Osteoblast (primary cell): Measurements from ENCODE around the gene CEP170B. TPM values are rescaled to one million over a fixed set of nuclear protein-coding genes. Genes with fewer than 3 reads are reported as not detected.

Experiments
- DNase-seq: peaks from one replicate; pipeline ENCODE4 v3.0.0; 2011; ENCODE audit warnings: low spot score, mixed read lengths; ENCODE audit not compliant: insufficient read length; ENCODE audit errors: missing footprints
- H2AFZ ChIP-seq: 2 replicates; pipeline ENCODE4 v1.6.0; 2011; ENCODE audit warnings: mild to moderate bottlenecking, low read length
- H3K27ac ChIP-seq: 2 replicates; pipeline ENCODE4 v1.5.1; 2011; ENCODE audit warnings: mild to moderate bottlenecking, low read depth, low read length, moderate library complexity
- H3K27me3 ChIP-seq: 2 replicates; pipeline ENCODE4 v1.6.0; 2012; ENCODE audit warnings: mild to moderate bottlenecking, control low read depth, inconsistent platforms, low read length, moderate library complexity; ENCODE audit not compliant: insufficient read depth
- H3K36me3 ChIP-seq: 2 replicates; pipeline ENCODE4 v1.5.1; 2011; ENCODE audit warnings: mild to moderate bottlenecking, low read length, control low read depth, moderate library complexity; ENCODE audit not compliant: insufficient read depth
- H3K4me1 ChIP-seq: 2 replicates; pipeline ENCODE4 v1.5.1; 2011; ENCODE audit warnings: mild to moderate bottlenecking, low read length, control low read depth, moderate library complexity; ENCODE audit not compliant: insufficient read depth
- H3K4me2 ChIP-seq: 2 replicates; pipeline ENCODE4 v1.6.0; 2011; ENCODE audit warnings: mild to moderate bottlenecking, low read length; ENCODE audit not compliant: insufficient read depth
- H3K4me3 ChIP-seq: fragments of 200-600 bp; sonication (generic); 3 replicates; pipeline ENCODE4 v1.5.1; 2012; ENCODE audit warnings: mild to moderate bottlenecking, low read length, inconsistent platforms; ENCODE audit not compliant: insufficient read depth
- H3K79me2 ChIP-seq: 2 replicates; pipeline ENCODE4 v1.6.0; 2012; ENCODE audit warnings: mild to moderate bottlenecking, low read length, control low read depth, inconsistent platforms; ENCODE audit not compliant: insufficient read depth
- H3K9me3 ChIP-seq: 2 replicates; pipeline ENCODE4 v1.5.1; 2011; ENCODE audit warnings: low read depth, low read length, control low read depth
- H4K20me1 ChIP-seq: 2 replicates; pipeline ENCODE4 v1.6.0; 2012; ENCODE audit warnings: mild to moderate bottlenecking, low read length, control low read depth; ENCODE audit not compliant: insufficient read depth
- CTCF ChIP-seq: IDR thresholded peaks from 2 replicates; pipeline ENCODE4 v1.5.1; 2011; ENCODE audit warnings: mild to moderate bottlenecking, low read depth, low read length, moderate library complexity; ENCODE audit errors: extremely low read depth
- total RNA-seq: library from RNA; depleted of rRNA; stranded (reverse); fragments of >200 nt; gene quantifications from 2 replicates; pipeline ENCODE4 v1.2.3, GENCODE V29; 2012

Gene CEP170B
- total RNA-seq, 1 donor = 21.0 TPM

GRCh38 chr14:104869669-104870367 is 4.8 kb downstream of the CEP170B start:
- no peak overlapping the region for H3K4me3 ChIP-seq
- no peak overlapping the region for H2AFZ ChIP-seq
- H3K36me3 ChIP-seq = peaks cover 5% of the 10 kb centered on the region
- H3K4me2 ChIP-seq = no peak overlapping the region
- no peak overlapping the region for H3K27ac ChIP-seq
- H4K20me1 ChIP-seq = peaks cover 63% of the 10 kb centered on the region
- H3K9me3 ChIP-seq = no peaks in the 10 kb centered on the region
- peaks cover 88% of the 10 kb centered on the region for H3K79me2 ChIP-seq
- peak; percentile 81 for DNase-seq
- H3K27me3 ChIP-seq = no peaks in the 10 kb centered on the region
- no peak for TF ChIP-seq CTCF
- peaks cover 20% of the 10 kb centered on the region for H3K4me1 ChIP-seq

DNA sequence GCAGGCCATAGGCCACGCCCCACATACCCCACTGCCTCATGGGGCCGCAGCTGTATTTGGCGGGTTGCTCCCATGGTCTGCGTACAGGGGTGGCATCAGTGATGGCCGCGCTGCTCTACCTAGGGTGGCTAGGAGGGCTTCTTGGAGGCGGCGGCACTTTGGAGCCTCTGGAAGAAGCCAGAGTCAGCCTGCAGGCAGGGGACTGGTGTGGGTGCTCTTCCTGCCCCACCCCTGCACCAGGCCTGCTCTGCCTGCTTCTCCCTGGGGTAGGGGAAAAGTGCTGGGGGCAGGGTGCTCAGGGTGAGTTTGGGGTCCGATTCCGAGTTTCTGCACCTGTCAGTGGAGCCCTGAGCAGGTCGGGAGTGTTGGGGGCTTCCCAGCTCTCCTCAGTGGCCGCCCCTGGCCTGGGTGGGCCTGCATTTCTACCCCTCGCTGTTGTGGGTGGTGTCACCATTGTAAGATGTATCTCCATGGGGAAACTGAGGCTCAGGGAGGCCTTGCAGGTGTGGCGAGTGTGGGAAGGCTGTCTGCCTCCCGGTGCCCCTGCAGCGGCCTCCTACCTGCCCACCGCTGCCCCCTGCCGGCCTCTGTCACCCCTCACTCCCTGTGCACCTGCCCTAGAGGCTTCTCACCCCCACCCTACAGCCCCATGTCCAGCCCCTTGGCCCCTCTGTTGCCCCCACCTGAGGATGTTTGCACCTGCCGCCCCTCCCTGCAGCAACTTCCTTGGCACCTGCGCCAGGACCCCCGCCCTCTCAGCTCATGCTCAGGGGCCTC is 5.5 kb downstream of the CEP170B start:
- no peak overlapping the region for H3K4me2 ChIP-seq
- peaks cover 71% of the 10 kb centered on the region for H4K20me1 ChIP-seq
- peaks cover 96% of the 10 kb centered on the region for H3K79me2 ChIP-seq
- no peak overlapping the region for H3K4me3 ChIP-seq
- no peak for TF ChIP-seq CTCF
- peak; percentile 83 for DNase-seq
- no peaks in the 10 kb centered on the region for H3K27me3 ChIP-seq
- peaks cover 20% of the 10 kb centered on the region for H3K4me1 ChIP-seq
- peaks cover 5% of the 10 kb centered on the region for H3K36me3 ChIP-seq
- no peak overlapping the region for H2AFZ ChIP-seq
- H3K9me3 ChIP-seq = no peaks in the 10 kb centered on the region
- H3K27ac ChIP-seq = no peak overlapping the region

- DNase-seq = peak; percentile 62
- Histone ChIP-seq H3K9me3 (no peaks in the 10 kb centered on the region), H3K27ac (no peak overlapping the region), H3K36me3 (peaks cover 5% of the 10 kb centered on the region), H2AFZ (no peak overlapping the region), H3K4me3 (no peak overlapping the region), H3K4me2 (no peak overlapping the region), H3K27me3 (no peaks in the 10 kb centered on the region), H3K4me1 (peaks cover 18% of the 10 kb centered on the region), H3K79me2 (peaks cover 97% of the 10 kb centered on the region), H4K20me1 (peaks cover 76% of the 10 kb centered on the region)
- no peak for TF ChIP-seq CTCF
These were observed 6.1 kb downstream of the CEP170B start for GRCh38 chr14:104871145-104871655.
